HCT116 (cell line): ENCODE measurements around the gene ABL2.
"Not testable (repeated sequence)": the region's sequence is repeated elsewhere in the genome, so short reads cannot be mapped to it uniquely, and the experiment has no call there.

ENCODE experiments used
- ATF3 ChIP-seq: IDR thresholded peaks from 2 replicates; pipeline ENCODE4 v1.6.1; 2012
- CTCF ChIP-seq, 3 experiments: fragments of 200-600 bp in 1 of 3; sonication (generic) in 1 of 3; IDR thresholded peaks in 2 of 3; conservative IDR thresholded peaks in 1 of 3; 2 replicates each; pipeline ENCODE4 v1.5.1; 2012 to 2017; ENCODE audit warnings: low read depth in 2 of 3, low read length in 2 of 3, antibody characterized with exemption in 1 of 3, borderline replicate concordance in 1 of 3, control low read depth in 1 of 3, mild to moderate bottlenecking in 1 of 3, mixed read lengths in 1 of 3, mixed run types in 1 of 3, moderate library complexity in 1 of 3; ENCODE audit not compliant: insufficient read depth in 1 of 3
- EZH2phosphoT487 ChIP-seq: fragments of 200-600 bp; IDR thresholded peaks from 2 replicates; pipeline ENCODE4 v1.6.1; 2018; ENCODE audit warnings: antibody characterized with exemption, borderline replicate concordance
- POLR2A ChIP-seq: IDR thresholded peaks from 2 replicates; pipeline ENCODE4 v1.7.0; 2011; ENCODE audit warnings: borderline replicate concordance; ENCODE audit not compliant: insufficient read depth, insufficient read length; ENCODE audit errors: extremely low read depth

GRCh38 chr1:179135707-179136106 lies 93.8 kb downstream of the ABL2 start:
- TF ChIP-seq POLR2A; CTCF (IDR thresholded peaks at IDR 0.05 in 2 of 3, conservative IDR thresholded peaks at IDR 0.05 in 1 of 3; ENCODE audit: borderline replicate concordance in 1 of 3, insufficient read depth in 1 of 3, low read depth in 2 of 3, low read length in 2 of 3); ATF3; EZH2phosphoT487: not testable (repeated sequence)
